GM12872 (cell line): ENCODE results near the gene C1orf167.

Experiments
- CTCF ChIP-seq: IDR thresholded peaks from 3 replicates; pipeline ENCODE4 v1.5.1; 2011; ENCODE audit warnings: low read depth, mild to moderate bottlenecking, low read length, moderate library complexity; ENCODE audit not compliant: insufficient read depth

Gene C1orf167

GRCh38 chr1:11729498-11730428, 32.2 kb upstream of the C1orf167 start:
- no peak for TF ChIP-seq CTCF

DNA sequence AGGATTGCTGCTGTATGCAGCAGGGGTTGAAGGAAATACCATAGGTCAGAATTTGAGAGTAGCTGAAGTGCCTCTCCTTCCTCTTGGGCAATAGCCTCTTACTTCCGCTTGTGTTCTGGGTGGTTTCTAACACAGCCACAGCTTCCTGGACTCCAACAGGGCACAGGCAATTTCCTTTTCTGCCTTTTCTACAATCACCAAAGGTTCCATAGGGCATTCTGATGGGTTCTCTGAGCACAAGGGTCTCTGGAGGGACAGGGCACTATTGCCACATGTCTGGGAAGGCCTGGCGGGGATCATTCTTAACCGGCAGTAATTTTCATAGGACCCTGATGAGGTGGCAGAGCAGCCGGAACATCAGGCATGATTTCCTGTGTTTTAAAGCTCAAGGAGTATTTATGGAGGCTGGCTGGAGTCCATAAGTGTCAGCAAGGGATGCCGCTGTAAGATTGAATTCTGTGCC, 31.5 kb upstream of the C1orf167 start:
- TF ChIP-seq CTCF: no peak

DNA sequence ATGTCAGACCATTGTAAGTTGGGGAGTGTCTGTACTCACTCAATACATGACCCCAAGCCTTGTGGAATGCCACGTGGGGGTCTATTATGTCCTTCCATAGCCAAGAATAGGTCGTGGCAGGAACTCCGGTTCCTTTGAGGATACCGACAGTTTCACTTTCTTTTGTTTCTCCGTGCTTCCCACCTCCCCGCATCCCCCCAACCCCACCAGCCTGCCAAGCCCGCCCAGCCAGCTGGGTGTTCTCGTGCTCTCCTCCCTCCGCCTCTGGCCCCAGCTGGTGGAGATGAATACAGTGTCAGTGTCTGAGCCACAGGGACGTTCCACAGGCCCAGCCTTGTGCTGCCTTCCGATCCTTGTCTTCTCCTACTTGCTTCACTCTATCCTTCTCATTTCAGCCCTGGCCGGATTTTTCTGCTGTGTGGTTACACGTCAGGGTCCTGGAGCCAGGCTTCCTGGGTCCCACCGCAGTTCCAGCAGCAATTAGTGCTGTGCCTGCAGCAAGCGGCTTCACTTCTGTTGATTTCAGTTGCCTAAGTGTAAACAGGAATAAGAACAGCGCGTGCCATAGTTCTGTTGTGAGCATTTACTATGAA, 30.2 kb upstream of the C1orf167 start:
- no peak for TF ChIP-seq CTCF

- no peak for TF ChIP-seq CTCF
Measured at GRCh38 chr1:11733306-11733705, 28.7 kb upstream of the C1orf167 start.

GRCh38 chr1:11735531-11735853, 26.5 kb upstream of the C1orf167 start:
- TF ChIP-seq CTCF: no peak

- TF ChIP-seq CTCF: no peak
Measured at GRCh38 chr1:11735854-11736745, 25.9 kb upstream of the C1orf167 start, which contains the start of gene AGTRAP. TSS of gene AGTRAP (plus strand) at chr1:11736136. CDS start at chr1:11736209, 73 bp downstream.
